Measurements from ENCODE around the gene DAPK2.
"Not testable (repeated sequence)": the region's sequence is repeated elsewhere in the genome, so short reads cannot be mapped to it uniquely, and the experiment has no call there.

Gene DAPK2

DNA sequence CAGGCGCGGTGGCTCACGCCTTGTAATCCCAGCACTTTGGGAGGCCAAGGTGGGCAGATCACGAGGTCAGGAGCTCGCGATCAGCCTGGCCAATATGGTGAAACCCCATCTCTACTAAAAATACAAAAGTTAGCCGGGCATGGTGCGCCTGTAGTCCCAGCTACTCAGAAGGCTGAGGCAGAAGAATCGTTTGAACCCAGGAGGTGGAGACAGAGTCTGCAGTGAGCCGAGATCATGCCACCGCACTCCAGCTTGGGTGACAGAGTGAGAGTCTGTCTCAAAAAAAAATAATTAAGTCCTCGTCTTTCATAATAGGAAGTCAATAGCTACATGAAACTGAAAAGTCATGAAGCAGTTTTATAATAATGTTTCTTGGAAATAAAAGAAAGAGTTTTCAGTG, 7.4 kb upstream of the DAPK2 start:
- DNase-seq (ENCODE audit: low spot score), result not testable (repeated sequence)

DNA sequence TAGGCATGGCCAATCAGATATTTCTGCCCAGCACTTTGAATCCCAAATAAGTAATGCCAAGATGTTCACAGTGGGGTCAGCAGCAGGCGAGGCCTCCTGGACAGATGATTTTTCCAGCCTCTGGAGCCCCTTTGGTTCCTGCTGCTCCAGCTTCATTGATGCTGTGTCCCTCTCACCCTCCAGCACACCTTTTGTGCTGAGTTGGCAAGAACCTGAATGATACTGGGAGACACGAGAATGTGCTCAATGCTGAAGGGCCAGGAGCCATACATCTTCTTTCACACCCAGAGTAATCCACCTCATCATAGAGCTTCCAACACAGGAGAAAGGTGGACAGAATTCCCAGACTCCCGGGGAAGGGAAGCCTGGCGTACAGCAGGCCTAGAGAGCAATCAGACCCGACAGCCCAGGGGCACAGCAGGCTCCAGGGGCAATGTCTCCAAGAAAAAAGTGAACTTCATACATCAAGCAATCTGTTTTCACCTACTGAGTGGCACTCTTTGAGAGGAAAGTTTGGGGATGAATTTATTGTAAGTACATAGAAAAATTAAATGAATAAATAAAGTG, 6.7 kb upstream of the DAPK2 start:
- no peak for DNase-seq (ENCODE audit: low spot score)

DNA sequence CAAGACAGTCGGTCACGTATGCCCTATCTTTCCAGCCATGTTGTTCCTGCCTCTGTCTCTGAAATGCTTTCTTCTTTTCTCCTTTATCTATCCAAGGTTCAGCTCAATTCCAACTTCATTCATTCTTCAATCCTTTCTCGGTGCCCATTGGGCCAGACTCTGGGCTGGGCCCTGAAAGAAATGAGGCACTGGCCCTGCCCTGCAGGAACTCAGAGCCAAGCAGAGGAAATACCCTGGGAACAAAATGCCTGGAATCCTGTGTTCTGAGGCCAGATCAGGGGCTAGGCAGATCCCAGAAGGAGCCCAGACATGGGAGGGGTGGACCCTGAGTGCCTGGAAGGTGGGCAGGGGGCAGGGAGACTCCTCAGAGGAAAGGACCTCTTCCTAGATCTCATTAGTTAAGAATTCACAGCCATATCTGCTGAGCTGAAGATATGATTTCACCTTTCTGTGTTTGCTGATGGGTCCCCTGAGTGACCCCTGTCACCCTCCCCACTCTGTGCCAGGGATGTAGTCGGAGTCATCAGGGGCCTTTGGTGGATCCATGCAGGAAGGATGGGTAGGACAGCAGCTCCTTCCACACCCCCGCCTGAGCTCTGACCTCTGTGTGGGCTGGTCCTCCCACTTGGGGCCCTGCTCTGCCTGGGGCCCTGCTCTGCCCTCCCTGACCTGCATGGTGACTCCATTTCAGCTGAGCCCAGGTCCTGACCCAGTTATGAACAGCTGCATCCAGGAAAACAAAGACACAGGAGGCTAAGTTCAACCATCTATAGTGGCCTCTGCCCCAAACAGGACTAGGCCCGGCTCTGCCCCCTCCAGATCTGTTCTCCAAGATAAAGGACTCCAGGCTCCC, 5.3 kb upstream of the DAPK2 start:
- DNase-seq (ENCODE audit: low spot score), result no peak

DNA sequence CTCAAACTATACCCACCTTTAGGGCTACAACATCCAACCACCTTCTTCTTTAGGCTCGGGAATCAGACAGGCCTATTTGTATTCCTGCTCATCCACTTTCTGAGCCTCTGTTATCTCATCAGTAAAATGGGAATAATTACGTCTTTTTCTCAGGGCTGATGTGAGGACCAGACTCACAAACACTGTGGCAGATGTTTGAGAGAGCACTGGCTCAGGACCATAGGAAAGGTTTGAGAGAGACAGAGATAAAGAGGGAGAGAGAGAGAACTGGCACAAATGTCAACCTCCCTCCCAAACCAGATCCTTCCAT, 4.8 kb upstream of the DAPK2 start:
- no peak for DNase-seq (ENCODE audit: low spot score)

DNA sequence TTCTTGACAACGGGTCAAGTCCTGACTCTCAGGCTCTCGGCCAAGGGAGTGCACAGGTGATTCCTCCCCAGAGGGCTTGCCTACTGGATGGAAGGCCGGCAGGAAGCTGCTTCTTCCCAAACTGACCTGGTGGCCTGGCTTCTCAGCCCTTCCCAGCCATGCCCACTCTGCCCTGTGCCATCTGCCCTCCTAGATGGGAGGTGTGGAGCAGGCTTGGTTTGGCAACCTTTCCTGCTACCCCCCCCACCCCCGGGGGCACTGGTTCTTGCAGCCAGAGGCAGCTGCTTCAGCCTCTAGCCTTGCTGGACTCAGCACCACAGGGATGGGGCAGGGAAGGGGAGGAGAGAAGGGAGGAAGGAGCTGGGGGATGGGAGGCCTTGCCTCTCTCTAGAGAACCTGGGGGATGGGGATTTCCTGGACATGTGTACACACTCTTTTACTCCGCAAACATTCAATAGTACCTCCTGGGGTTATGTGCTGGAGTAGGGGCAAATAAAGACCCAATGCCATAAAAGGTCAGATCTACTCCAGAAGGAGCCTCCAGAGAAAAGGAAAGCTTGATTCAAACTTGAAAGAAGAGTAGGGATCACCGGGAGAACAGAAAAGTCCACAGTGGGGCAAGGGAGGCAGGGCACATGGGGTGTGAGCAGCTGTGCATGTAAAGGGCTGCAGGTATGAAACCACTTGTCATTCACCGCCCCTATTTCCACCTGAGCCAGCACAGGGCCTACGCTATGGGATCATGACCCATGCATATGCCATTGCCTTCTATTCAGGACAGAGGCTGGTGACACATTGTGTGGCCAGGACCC, 4.2 kb upstream of the DAPK2 start:
- no peak for DNase-seq (ENCODE audit: low spot score)

DNA sequence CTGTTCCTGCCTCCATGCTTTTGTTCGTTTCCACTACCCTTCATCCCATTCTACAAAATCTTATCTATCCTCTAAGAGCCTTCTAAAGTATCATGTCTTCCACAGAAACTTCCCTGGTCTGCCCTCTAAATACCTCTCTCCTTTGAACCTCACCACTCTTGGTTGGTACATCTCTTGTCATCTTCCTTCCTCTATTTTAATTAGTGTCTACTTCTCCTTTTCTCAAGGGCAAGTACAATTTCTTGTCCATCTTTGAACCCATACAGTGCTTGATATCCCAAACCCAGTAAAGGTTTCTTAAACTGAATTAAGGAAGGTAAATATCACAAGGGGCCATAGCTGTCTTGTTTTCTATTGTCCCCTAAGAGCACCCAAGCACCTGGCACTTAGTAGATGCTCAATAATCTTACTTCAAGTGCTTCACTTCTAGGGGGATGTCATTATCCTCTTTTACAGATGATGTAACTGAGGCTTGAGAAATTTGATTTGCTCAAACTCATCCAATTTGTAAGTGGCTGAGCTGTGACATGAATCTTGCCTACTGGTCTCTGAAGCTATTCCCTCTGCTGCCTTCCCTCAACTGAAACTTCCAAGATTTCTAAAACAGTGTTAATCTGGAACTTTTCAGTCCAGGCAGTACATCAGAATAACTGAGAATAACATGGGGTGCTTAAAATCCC, 2.6 kb upstream of the DAPK2 start:
- DNase-seq (ENCODE audit: low spot score), result no peak

DNA sequence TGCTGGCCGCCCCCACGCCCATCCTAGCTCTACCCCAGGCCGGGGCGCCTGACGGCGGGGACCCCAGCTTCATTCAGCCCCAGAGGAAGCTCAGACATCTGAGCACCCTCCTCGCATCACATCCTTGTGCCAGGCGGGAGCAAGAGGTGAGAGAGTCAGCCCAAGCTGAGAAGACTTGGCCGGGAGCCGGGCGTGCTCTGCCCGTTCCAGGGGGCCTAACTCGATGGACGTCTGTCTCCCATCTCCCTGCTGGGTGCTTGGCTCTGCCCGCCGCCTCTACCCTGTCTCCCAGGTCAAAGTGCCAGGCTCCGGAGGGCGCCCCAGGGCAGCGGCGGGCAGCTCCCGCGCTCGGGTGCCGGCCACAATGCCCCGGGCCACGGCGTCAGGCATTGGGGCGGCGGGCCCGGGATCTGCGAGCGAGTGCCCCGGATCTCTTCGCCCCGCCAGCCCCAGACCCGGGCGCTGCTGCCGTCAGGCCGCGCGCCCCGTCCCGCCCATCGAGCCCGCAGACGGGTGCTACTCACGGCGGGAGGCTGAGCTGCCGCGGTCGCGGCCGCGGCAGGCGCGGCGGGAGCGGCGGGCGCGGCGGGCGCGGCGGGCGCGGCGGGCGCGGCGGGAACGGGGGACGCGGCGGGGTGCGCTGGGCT, 388 bp downstream of the DAPK2 start:
- DNase-seq (ENCODE audit: low spot score), result no peak

DNA sequence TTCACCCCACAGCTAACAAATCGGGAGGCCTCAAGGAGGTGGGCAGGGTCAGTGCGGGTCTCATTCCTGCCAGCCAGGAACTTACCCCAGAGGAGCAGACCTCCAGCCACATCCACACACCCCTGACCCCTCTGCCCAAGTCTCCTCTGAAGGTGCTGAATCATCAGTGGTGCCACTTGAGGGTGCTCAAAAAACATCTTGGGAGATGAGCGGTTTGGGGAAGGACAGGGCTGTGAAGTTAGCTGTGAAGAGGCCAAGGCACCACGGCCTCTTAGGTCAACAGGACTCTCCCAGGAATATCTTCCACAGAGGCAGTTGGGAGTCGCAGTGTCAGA, 1.2 kb downstream of the DAPK2 start:
- no peak for DNase-seq (ENCODE audit: low spot score)

DNA sequence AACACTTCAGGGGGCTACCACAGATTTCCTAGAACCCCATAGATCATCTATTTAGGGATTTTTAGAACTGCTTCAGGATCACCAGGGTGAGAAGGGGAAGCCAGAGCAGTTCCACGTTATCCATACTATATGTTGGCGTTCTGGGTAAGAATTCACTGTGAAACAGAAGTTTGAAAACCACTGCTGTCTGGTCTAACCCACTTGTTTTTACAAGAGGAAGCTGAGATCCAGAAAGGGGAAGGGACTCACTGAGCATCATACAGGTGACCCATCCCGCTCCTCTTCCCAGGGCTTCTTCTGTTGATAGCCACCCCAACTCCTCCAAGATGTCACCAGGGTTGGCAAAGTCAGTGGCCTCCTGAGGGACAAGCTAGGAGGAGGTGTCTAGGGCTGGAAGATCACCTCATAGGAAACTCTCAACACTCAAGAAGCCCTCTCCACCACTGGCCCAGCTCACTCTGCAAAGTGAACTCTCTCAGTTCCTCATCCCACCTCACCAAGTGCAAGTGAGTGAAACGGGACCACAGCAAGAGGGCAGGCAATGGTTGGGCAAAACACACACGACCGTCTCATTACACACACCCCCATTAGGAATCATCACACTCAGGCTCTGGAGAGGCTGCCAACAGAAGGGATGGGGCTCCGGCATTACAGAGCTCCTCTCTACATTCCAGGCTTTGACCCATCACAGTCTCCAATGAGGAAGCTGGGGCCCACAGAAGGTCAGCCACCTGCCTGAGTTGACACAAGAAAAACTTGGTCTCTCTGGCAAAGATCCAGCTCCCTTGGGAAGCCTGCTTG, 1.8 kb downstream of the DAPK2 start:
- DNase-seq (ENCODE audit: low spot score), result peak; percentile 38

DNA sequence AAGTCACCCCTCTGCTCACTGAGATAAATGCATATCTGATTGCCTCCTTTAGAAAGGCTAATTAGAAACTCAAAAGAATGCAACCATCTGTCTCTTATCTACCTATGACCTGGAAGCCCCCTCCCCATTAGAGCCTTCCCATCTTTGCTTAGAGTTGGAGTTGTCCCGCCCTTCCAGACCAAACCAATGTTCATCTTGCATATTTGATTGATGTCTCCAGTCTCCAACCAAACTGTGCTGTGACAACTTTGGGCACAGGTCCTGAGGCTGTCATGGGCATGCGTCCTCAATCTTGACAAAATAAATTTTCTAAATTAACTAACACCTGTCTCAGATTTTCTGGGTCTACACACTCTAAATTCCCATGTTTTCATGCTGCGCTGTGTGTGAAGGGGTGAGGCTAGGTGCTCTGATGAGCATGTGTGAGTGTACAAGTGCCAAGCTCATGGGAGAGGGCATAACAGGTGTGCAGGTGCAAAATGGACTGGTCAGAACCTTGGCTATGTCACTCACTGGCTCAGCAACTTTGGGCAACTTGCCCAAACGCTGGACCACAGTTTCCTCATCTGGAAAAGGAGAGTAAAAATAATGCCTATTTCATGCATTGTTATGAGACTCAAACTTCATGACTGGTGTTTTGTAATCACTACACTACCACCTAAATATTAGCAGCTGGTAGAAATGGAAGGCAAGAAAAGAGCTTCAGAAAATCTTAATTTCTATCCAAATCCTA, 7.2 kb downstream of the DAPK2 start:
- no peak for DNase-seq (ENCODE audit: low spot score)

DNA sequence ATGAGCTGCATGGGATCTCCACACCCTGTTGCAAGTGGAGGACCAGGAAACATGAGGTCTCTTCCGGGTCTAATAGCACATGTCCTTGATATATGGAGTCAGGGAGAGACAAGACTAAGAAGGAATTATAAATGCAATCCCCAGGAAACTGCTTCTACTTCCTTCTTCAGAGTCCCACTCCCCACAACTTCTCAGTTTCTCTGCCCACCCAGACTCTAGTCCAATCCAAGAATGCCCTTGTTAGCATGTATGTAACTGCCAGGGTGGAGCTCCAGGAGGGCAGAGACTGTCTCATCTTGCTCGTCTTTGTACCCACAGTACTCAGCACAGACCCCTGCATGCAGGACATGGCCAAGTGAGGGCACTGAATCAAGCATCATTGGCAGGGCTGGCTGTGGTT, 8.3 kb downstream of the DAPK2 start:
- DNase-seq (ENCODE audit: low spot score), result no peak

DNA sequence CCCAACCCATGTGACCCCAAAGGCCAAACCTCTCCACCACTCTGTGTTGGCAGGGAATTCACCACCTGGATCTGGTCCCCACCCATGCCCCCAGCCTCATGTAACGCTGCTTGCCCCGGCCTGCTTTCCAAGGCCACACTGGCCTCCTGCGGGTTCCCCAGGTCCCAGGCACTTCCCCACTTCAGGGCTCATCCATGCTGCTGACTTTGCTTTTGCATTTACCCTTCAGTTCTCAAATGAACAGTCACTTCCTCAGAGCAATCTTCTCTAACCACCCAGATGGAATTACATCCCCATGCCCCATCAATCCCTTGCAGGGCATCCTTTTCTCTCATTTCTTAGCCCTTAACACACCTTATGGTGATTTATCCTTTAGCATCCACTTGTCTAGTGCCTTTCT, 9.2 kb downstream of the DAPK2 start:
- no peak for DNase-seq (ENCODE audit: low spot score)

DNA sequence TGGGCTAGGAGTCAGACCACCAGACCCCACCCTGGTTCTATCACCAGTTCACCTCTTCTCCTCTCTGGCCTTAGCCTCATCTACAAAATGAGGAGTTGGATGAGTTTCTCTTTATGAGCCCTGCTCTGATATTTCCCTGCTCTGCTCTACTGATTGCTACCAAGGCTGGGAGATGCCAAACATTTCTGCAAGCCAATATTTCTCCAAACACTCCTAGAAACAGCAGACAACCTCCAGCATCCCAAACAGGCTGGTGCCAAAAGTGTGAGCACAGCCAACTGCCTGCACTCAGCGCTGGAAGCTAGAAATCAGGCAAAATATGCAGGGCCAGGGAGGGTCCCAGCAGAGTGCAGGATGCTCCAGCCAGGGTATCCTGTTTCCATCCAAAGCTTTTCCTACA, 10.8 kb downstream of the DAPK2 start:
- DNase-seq (ENCODE audit: low spot score), result no peak

DNA sequence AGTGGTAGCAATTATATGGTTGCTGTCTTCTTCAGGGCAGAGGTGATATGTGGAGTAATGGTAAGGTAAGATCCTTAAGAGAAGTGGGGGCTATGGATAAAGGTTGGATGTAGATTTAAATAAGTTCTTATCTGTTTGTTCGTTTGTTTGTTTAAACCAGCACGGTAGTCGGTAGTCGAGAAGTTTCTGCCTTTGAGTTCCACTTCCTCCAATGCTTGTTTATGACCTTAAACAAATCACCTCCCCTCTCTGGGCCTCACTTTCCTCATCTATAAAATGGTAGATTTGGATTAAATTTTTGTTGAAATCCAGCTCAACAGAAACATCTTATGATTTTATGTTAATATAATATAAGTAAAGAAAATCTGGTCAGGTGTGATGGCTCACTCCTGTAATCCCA, 11.8 kb downstream of the DAPK2 start:
- no peak for DNase-seq (ENCODE audit: low spot score)

DNA sequence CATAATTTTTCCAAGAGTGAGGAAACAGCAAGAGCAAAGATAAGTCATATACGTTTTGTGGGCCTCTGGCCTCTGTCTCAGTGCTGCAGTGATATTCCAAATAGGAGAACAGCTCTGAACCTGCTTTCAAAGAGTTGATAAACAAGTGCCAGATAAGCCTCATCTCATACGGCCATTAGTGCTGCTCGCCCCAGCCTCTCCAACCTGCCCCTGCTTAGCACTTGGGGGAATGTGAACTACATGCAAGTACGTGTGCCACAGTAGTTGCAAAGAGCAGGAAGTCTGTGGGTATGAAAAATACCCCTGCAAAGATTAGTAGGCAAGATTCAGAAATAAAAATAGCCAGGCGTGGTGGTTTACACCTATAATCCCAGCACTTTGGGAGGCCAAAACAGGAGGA, 14.0 kb downstream of the DAPK2 start:
- DNase-seq (ENCODE audit: low spot score), result no peak

DNA sequence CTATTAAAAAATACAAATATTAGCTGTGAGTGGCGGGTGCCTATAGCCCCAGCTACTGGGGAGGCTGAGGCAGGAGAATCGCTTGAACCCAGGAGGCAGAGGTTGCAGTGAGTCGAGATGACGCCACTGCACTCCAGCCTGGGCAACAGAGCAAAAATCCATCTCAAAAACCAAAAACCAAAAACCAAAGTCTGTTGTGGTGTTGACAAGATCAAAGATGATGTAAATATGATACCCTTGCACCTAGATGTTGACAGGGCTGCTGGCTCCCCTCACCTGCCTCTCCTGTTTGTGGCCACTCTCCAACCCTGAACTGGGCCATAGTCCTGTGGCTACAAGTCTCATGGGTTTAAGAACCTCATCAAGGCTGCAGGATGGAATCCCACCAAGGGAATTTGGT, 16.2 kb downstream of the DAPK2 start:
- DNase-seq (ENCODE audit: low spot score), result no peak

DNA sequence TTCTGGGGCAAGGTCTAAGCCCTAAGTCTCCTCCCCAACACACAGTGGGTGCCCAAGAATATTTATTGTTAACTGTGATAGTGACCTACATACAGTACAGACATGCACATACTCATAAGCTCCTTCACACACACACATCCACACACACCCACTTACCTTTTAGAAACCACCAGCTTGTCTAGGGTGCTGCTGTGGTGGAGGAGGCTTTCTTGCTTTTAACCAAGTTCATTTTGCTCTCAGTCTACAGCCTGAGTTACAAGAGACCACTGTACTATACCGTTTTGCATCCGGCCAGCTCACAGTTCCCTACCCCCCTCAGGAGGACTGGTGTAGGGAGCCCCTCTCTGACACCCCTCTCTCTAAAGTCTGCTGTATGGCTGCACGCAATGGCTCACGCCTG, 16.7 kb downstream of the DAPK2 start:
- DNase-seq (ENCODE audit: low spot score), result no peak

DNA sequence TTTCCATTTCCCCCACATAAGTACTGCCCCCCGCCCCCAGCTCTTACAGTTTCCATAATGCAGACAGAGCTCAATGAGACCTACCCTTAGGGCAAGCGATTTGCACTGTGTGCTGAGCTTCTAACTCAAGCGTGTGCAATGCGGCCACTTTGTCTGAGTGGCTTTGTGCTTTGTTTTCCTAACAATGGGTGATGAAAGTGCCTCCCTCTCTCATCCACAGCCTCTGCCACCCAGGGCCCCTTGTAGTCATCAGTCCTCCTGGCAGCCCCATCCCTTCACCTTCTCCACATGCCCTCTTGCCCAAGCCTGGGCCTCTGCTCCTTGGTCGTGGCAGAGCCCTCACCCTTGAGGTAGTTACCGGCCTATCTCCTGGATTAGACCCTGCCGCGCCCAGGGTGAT, 17.2 kb downstream of the DAPK2 start:
- no peak for DNase-seq (ENCODE audit: low spot score)

DNA sequence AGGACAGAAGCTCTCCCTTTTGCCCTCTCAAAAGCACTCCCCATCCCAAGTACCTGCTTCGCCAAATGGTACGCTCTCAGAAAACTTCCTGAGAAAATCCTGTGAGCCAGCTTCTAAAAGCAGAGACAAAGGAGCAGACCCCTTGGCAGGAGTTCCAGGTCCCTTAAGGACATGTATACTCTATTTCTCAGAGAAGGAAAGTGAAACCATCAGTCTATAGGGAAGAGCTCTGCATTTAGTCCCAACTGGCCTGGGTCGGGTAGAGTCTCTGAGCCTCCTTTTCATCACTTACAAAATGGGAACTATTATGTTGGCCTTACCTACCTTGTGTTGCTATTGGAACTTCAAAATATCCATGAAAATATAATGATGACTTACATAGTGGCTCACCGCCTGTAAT, 19.7 kb downstream of the DAPK2 start:
- no peak for DNase-seq (ENCODE audit: low spot score)

DNA sequence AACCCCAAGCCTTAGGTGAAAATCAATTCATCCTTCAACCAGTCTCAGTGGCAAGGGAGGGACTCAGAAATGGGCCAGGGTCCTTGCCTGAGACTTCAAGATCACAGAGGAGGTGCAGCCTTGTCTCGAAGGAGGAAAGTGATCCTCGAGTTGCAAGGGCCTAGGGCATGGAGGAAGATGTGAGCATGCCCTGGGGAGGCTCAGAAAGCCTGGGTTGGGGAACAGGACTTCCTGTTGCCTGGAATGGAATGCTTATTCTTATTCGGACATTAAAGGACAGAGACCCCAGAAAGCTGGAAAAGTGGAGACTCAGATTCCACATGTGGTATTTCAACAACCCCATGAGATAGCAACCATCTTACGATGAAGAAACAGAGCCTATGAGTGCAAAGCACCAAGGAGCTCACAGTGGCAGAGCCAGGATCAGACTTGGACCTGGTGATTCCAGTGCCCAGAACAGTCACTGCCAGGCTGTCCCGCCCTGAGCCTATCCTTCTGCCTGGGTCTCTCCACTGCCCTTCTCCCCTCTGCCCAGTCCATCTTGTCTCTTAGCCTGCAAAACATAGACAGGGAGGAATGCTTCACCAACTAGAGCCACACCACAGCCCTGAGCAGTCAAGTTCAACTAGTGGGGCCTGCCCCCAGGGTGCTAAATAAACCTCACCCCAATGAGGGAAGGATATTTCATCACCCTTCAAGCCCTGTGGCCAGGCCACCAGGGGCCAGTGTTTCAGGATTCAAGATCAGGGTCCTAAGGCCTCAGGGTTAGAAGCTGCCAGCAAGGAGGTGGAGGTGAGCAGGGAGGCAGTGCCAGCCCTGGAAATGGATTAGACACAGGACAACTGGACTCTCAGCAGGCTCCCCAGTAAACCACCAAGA, 21.9 kb downstream of the DAPK2 start:
- DNase-seq (ENCODE audit: low spot score), result peak; percentile 9

Measured in NAMALWA (cell line).